A549 (cell line): ENCODE data around the gene PDHX. TPM values are rescaled to one million over a fixed set of nuclear protein-coding genes. Genes with fewer than 3 reads are reported as not detected.

Experiments
- ATAC-seq, 2 experiments: fragments of 200-7000 bp in 1 of 2; fragments of >200 bp in 1 of 2; cut with Nextera tagmentation in 1 of 2; cut with Tn5 transposase in 1 of 2; 3 replicates each; pipeline versions ENCODE4 v1.8.0 to v1.9.1; 2018 to 2020; ENCODE audit warnings: mild to moderate bottlenecking in 1 of 2, moderate library complexity in 1 of 2
- CTCF ChIA-PET: fragments of 300-600 bp; sonication (Branson Sonifier 250); formaldehyde crosslinking; extraction: SDS; loops from one replicate; lab custom pipeline; 2021; ENCODE audit warnings: antibody characterized with exemption, inconsistent platforms; lab: Yijun Ruan, JAX
- POLR2A ChIA-PET: fragments of 350-600 bp; formaldehyde crosslinking; extraction: SDS; loops from one replicate; lab custom pipeline; 2021; ENCODE audit warnings: antibody characterized with exemption, inconsistent platforms; lab: Yijun Ruan, JAX
- DNase-seq, 2 experiments: peaks; one replicate each; pipeline versions ENCODE4 v3.0.0 to v3.0.0-alpha.2; 2011 to 2016; ENCODE audit warnings: low read depth in 1 of 2, low spot score in 1 of 2
- FAIRE-seq: peaks from 2 replicates; lab custom pipeline; 2011; peaks lifted over from hg19 to GRCh38; lab: Jason Lieb, UNC
- H3K27ac ChIP-seq, 2 experiments: fragments of >200 bp; sonication (Bioruptor Twin); formaldehyde crosslinking; 3 replicates each; pipeline ENCODE4 v1.5.1; 2016 to 2017
- H3K4me1 ChIP-seq: fragments of >200 bp; sonication (Bioruptor Twin); formaldehyde crosslinking; 3 replicates; pipeline ENCODE4 v1.6.1; 2016
- H3K4me2 ChIP-seq: fragments of >200 bp; sonication (Bioruptor Twin); formaldehyde crosslinking; 3 replicates; pipeline ENCODE4 v1.6.1; 2016
- H3K4me3 ChIP-seq: fragments of >200 bp; sonication (Bioruptor Twin); formaldehyde crosslinking; 3 replicates; pipeline ENCODE4 v1.5.1; 2016
- H3K9me3 ChIP-seq: fragments of >200 bp; sonication (Bioruptor Twin); formaldehyde crosslinking; 3 replicates; pipeline ENCODE4 v1.6.1; 2016
- CBX2 ChIP-seq: fragments of 200-600 bp; sonication (generic); IDR thresholded peaks from 2 replicates; pipeline ENCODE4 v1.6.1; 2016; ENCODE audit warnings: low read depth, mild to moderate bottlenecking, borderline replicate concordance
- CEBPB ChIP-seq, 2 experiments: fragments of >200 bp in 1 of 2; sonication (Bioruptor Twin) in 1 of 2; formaldehyde crosslinking in 1 of 2; IDR thresholded peaks; 2 replicates each; pipeline ENCODE4 v1.6.1; 2012 to 2016
- EP300 ChIP-seq, 2 experiments: fragments of >200 bp; sonication (Bioruptor Twin); formaldehyde crosslinking; IDR thresholded peaks; 2 replicates in 1 of 2; 3 replicates in 1 of 2; pipeline ENCODE4 v1.6.1; 2016 to 2017
- FOSB ChIP-seq: fragments of 250-450 bp; sonication (Bioruptor Pico); IDR thresholded peaks from 2 replicates; pipeline ENCODE4 v1.5.0; 2020; ENCODE audit warnings: mild to moderate bottlenecking, moderate library complexity
- FOSL2 ChIP-seq, 2 experiments: fragments of 450-650 bp in 1 of 2; fragments of >200 bp in 1 of 2; sonication (Bioruptor Twin) in 1 of 2; formaldehyde crosslinking; IDR thresholded peaks; 2 replicates each; pipeline versions ENCODE4 v1.5.0 to v1.6.1; 2016 to 2020; ENCODE audit warnings: mild to moderate bottlenecking in 1 of 2, moderate library complexity in 1 of 2
- GATA3 ChIP-seq: IDR thresholded peaks from 2 replicates; pipeline ENCODE4 v1.6.1; 2012; ENCODE audit warnings: borderline replicate concordance
- HEYL ChIP-seq: fragments of 250-450 bp; sonication (Bioruptor Pico); IDR thresholded peaks from 2 replicates; pipeline ENCODE4 v1.8.0; 2021; ENCODE audit warnings: mild to moderate bottlenecking, moderate library complexity
- HOXB13 ChIP-seq: fragments of 250-450 bp; sonication (Bioruptor Pico); IDR thresholded peaks from 2 replicates; pipeline ENCODE4 v1.5.0; 2020; ENCODE audit warnings: low read depth, mild to moderate bottlenecking, moderate library complexity
- JUNB ChIP-seq: fragments of >200 bp; sonication (Bioruptor Twin); formaldehyde crosslinking; IDR thresholded peaks from 2 replicates; pipeline ENCODE4 v1.6.1; 2016
- PHF8 ChIP-seq: fragments of 200-600 bp; sonication (generic); IDR thresholded peaks from 2 replicates; pipeline ENCODE4 v1.6.1; 2016; ENCODE audit warnings: low read depth, mild to moderate bottlenecking, antibody characterized with exemption, moderate library complexity, borderline replicate concordance
- POLR2A ChIP-seq: IDR thresholded peaks from 2 replicates; pipeline ENCODE4 v1.6.1; 2012; ENCODE audit warnings: mild to moderate bottlenecking, low read length
- POLR2AphosphoS2 ChIP-seq: conservative IDR thresholded peaks from 2 replicates; pipeline ENCODE4 v1.6.1; 2012; ENCODE audit warnings: low read length, improper control_type of control experiment, inconsistent platforms
- RARB ChIP-seq: fragments of 250-450 bp; sonication (Bioruptor Pico); IDR thresholded peaks from 2 replicates; pipeline ENCODE4 v1.8.0; 2021; ENCODE audit warnings: mild to moderate bottlenecking, moderate library complexity
- RFX5 ChIP-seq: fragments of 450-650 bp; IDR thresholded peaks from 2 replicates; pipeline ENCODE4 v1.7.1; 2014; ENCODE audit warnings: antibody characterized with exemption, mild to moderate bottlenecking, moderate library complexity
- TFCP2L1 ChIP-seq: fragments of 250-450 bp; sonication (Bioruptor Pico); IDR thresholded peaks from 2 replicates; pipeline ENCODE4 v1.5.0; 2021; ENCODE audit warnings: mild to moderate bottlenecking
- TP53 ChIP-seq: fragments of 250-450 bp; sonication (Bioruptor Pico); IDR thresholded peaks from 2 replicates; pipeline ENCODE4 v1.5.0; 2021; ENCODE audit warnings: mild to moderate bottlenecking, moderate library complexity
- ZSCAN20 ChIP-seq: fragments of 250-450 bp; sonication (Bioruptor Pico); IDR thresholded peaks from 2 replicates; pipeline ENCODE4 v1.8.0; 2022; ENCODE audit warnings: mild to moderate bottlenecking, moderate library complexity
- WGBS: methylation state at CpG from one replicate; pipeline ENCODE4 v1.1.6; 2017; ENCODE audit errors: missing lambda C conversion rate; 5-methylcytosine and 5-hydroxymethylcytosine counted together
- polyA plus RNA-seq, 4 experiments: library from polyadenylated mRNA; depleted of rRNA in 3 of 4; stranded (reverse); fragments of >200 nt; fragmentation: RNase III in 1 of 4; extraction: RNeasy Plus Mini Kit Qiagen cat#74134 plus additional on column Dnase treatment in 1 of 4; gene quantifications; 2 replicates in 3 of 4; 3 replicates in 1 of 4; pipeline ENCODE4 v1.2.3, GENCODE V29; 2011 to 2017
- TF ChIP-seq, protein P1 (sequence below): fragments of 450-650 bp; IDR thresholded peaks from 2 replicates; pipeline ENCODE4 v1.6.1; 2014; ENCODE audit warnings: antibody characterized with exemption
- TF ChIP-seq, protein P2 (sequence below): fragments of >200 bp; sonication (Bioruptor Twin); formaldehyde crosslinking; IDR thresholded peaks from 3 replicates; pipeline ENCODE4 v1.5.1; 2016
- TF ChIP-seq, protein P3 (sequence below): fragments of 250-450 bp; sonication (Bioruptor Pico); IDR thresholded peaks from 2 replicates; pipeline ENCODE4 v1.5.0; 2021; ENCODE audit warnings: mild to moderate bottlenecking, moderate library complexity, borderline replicate concordance
- TF ChIP-seq, protein P4 (sequence below): fragments of >200 bp; sonication (Bioruptor Twin); formaldehyde crosslinking; IDR thresholded peaks from 3 replicates; pipeline ENCODE4 v1.6.1; 2016
- TF ChIP-seq, protein P5 (sequence below): fragments of 250-450 bp; sonication (Bioruptor Pico); IDR thresholded peaks from 2 replicates; pipeline ENCODE4 v1.5.0; 2020; ENCODE audit warnings: low read depth, mild to moderate bottlenecking, moderate library complexity

The PDHX gene
- polyA plus RNA-seq, 2 of the 4 experiments (the other 2 are of a cell fraction) = 46.5 to 87.4 TPM

DNA sequence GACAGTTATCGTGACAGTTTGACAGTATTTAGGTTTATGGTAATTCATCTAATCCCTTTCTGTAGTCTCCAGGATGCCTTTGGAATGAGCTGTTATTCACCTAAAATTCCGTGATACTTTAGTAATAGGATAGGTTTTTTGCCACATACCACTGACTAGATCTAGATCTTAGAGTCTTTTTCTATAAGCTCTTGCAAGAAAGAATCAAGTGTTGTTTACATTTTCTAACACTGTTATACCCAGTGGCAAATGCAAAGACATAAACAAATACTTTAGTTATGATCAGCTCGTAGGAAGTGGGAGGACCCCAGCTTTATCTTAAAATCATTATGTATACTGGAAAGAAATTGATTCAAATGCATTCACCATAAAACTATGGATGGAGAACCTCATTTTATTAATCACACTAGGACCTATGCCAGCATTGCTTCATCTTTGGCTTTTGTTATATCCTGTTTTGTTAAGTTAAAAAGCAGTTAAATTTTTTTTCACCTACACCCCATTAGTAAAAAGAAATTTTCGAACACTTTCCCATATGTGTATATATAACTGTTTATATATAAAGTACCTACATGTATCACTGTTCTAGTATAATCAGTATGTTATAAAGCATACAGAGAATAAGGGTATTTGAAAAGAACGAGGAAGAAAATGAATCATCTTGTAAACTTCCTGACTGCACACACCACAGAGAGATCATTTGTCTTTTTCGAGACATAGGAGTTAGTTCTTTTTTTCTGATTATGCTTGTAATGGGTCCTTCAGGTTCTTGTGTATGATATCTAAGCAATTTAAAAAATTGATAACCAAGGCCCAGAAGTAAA is 60.9 kb downstream of the PDHX start:
- 3% methylated on average over 6 of the region's 6 CpGs for WGBS
- Histone ChIP-seq H3K9me3 (no peaks in the 10 kb centered on the region), H3K4me1 (peaks cover 45% of the 10 kb centered on the region), H3K4me2 (peak overlapping the region; percentile 62), H3K4me3 (no peak overlapping the region; the same call in 2 of the 3 replicates), H3K27ac (peak overlapping the region; percentile 54 to 86)
- FAIRE-seq (peak; percentile 91), ATAC-seq (peak; percentile 62 to 84; a peak in 4 of 6 replicates), DNase-seq (peak; percentile 12 to 19)
- 0 out of 2 replicates have a peak, but pooled peaks have one; percentile 33 for TF ChIP-seq JUNB
- TF ChIP-seq PHF8 = no peak
- peak; percentile 63 to 75; a peak in 3 of 4 replicates for TF ChIP-seq CEBPB (IDR thresholded peaks at IDR 0.05)
- TF ChIP-seq RARB (CRISPR knock-in tag) = no peak
- no peak for TF ChIP-seq ZSCAN20 (CRISPR knock-in tag)
- TF ChIP-seq TFCP2L1 (CRISPR knock-in tag) = no peak
- TF ChIP-seq, protein P1, sequence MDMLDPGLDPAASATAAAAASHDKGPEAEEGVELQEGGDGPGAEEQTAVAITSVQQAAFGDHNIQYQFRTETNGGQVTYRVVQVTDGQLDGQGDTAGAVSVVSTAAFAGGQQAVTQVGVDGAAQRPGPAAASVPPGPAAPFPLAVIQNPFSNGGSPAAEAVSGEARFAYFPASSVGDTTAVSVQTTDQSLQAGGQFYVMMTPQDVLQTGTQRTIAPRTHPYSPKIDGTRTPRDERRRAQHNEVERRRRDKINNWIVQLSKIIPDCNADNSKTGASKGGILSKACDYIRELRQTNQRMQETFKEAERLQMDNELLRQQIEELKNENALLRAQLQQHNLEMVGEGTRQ = no peak
- TF ChIP-seq FOSL2 (IDR thresholded peaks at IDR 0.05) = peak; percentile 17; the same call in 1 of the 2 replicates
- TF ChIP-seq FOSL2 (CRISPR knock-in tag; IDR thresholded peaks at IDR 0.05) = no peak; the same call in none of the 2 replicates
- no peak for TF ChIP-seq EP300 (IDR thresholded peaks at IDR 0.05)
- TF ChIP-seq, protein P2, sequence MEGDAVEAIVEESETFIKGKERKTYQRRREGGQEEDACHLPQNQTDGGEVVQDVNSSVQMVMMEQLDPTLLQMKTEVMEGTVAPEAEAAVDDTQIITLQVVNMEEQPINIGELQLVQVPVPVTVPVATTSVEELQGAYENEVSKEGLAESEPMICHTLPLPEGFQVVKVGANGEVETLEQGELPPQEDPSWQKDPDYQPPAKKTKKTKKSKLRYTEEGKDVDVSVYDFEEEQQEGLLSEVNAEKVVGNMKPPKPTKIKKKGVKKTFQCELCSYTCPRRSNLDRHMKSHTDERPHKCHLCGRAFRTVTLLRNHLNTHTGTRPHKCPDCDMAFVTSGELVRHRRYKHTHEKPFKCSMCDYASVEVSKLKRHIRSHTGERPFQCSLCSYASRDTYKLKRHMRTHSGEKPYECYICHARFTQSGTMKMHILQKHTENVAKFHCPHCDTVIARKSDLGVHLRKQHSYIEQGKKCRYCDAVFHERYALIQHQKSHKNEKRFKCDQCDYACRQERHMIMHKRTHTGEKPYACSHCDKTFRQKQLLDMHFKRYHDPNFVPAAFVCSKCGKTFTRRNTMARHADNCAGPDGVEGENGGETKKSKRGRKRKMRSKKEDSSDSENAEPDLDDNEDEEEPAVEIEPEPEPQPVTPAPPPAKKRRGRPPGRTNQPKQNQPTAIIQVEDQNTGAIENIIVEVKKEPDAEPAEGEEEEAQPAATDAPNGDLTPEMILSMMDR = no peak
- no peak for TF ChIP-seq POLR2AphosphoS2
- peak; percentile 51; the same call in 1 of the 2 replicates for TF ChIP-seq GATA3
- TF ChIP-seq POLR2A = no peak
- TF ChIP-seq, protein P3, sequence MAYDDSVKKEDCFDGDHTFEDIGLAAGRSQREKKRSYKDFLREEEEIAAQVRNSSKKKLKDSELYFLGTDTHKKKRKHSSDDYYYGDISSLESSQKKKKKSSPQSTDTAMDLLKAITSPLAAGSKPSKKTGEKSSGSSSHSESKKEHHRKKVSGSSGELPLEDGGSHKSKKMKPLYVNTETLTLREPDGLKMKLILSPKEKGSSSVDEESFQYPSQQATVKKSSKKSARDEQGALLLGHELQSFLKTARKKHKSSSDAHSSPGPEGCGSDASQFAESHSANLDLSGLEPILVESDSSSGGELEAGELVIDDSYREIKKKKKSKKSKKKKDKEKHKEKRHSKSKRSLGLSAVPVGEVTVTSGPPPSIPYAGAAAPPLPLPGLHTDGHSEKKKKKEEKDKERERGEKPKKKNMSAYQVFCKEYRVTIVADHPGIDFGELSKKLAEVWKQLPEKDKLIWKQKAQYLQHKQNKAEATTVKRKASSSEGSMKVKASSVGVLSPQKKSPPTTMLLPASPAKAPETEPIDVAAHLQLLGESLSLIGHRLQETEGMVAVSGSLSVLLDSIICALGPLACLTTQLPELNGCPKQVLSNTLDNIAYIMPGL (CRISPR knock-in tag) = no peak
- TF ChIP-seq, protein P4, sequence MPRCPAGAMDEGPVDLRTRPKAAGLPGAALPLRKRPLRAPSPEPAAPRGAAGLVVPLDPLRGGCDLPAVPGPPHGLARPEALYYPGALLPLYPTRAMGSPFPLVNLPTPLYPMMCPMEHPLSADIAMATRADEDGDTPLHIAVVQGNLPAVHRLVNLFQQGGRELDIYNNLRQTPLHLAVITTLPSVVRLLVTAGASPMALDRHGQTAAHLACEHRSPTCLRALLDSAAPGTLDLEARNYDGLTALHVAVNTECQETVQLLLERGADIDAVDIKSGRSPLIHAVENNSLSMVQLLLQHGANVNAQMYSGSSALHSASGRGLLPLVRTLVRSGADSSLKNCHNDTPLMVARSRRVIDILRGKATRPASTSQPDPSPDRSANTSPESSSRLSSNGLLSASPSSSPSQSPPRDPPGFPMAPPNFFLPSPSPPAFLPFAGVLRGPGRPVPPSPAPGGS = no peak
- ChIA-PET CTCF (interaction anchor here (0.7 to 1.0 kb wide), 3 partner anchors 139 to 429 kb away, joined by 3 to 4 read pairs (median 4); no protein-coding TSS in a partner anchor), POLR2A (interaction anchor here (0.6 to 1.5 kb wide), 2 partner anchors 40 to 53 kb away, joined by 3 to 4 read pairs; no protein-coding TSS in a partner anchor)

DNA sequence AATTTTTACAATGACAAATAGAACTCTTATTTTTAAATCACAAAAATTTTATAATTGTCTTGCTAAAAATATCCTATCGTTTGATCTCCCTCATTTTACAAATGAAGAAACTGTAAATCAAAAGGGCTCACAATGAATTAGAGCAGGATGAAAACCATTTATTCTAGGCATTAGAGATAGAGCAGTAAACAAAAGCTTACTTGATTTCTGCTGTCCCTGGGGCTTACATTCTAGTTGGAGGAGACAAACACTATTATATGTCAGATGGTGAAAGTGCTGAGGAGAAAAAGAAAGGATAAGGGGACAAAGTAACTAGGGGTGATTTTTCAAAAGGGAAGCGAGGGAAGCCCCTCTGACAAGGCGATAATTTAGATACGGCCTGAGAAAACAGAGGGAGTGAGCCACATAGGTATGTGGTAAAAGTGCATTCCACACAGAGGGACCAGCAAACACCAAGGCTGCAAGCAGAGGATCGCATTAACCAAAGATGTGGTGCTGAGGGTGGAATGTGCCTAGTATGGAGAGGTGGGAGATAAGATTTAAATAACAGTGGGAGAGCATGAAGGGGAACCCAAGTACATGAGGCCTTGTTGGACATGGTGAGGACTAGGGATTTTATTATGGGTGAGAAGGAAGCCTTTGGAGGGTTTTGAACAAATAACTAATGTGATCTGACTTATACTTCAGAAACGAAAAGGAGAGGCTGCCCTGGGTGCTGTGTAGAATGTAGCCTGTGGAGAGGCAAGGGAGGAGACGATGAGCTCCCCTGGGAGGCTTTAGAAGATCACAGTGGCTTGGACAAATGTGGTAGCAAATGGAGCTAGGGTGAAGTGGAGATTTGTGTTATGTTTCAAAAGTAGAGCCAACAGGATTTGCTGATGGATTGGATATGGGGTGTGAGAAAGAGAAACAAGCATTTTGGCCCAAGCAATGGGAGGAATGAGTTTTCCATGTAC is 62.1 kb downstream of the PDHX start:
- CTCF ChIA-PET = interaction anchor here (0.8 to 1.2 kb wide), 3 partner anchors 19 to 414 kb away, joined by 3 to 4 read pairs (median 3); no protein-coding TSS in a partner anchor
- Histone ChIP-seq H3K9me3 (no peaks in the 10 kb centered on the region), H3K27ac (peak overlapping the region; percentile 54 to 75), H3K4me2 (peak overlapping the region; percentile 62), H3K4me1 (peaks cover 45% of the 10 kb centered on the region), H3K4me3 (no peak overlapping the region)
- 58% methylated on average over 7 of the region's 7 CpGs for WGBS
- ATAC-seq (peak; percentile 34 to 58; a peak in 3 of 6 replicates), FAIRE-seq (no peak), DNase-seq (no peak)
- POLR2A ChIA-PET = interaction anchor here (1.5 kb wide), 1 partner anchor 52 kb away, joined by 3 read pairs; no protein-coding TSS in a partner anchor
- TF ChIP-seq HOXB13 = no peak
- no peak for TF ChIP-seq HEYL (CRISPR knock-in tag)
- TF ChIP-seq, protein P5, sequence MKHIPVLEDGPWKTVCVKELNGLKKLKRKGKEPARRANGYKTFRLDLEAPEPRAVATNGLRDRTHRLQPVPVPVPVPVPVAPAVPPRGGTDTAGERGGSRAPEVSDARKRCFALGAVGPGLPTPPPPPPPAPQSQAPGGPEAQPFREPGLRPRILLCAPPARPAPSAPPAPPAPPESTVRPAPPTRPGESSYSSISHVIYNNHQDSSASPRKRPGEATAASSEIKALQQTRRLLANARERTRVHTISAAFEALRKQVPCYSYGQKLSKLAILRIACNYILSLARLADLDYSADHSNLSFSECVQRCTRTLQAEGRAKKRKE = no peak
- no peak for TF ChIP-seq TP53 (CRISPR knock-in tag)
- TF ChIP-seq, protein P1 = no peak
- TF ChIP-seq RFX5 = no peak
- TF ChIP-seq CBX2 = no peak
- TF ChIP-seq, protein P2 = no peak
- TF ChIP-seq FOSB (CRISPR knock-in tag) = no peak
